Loucy (cell line): ENCODE results near the gene BOLA2B.

Experiments used
- H2AFZ ChIP-seq: fragments of 200-600 bp; sonication (generic); 2 replicates; pipeline ENCODE4 v1.6.0; 2016; ENCODE audit warnings: antibody characterized with exemption, mild to moderate bottlenecking, low read length, moderate library complexity
- H3F3A ChIP-seq: fragments of 200-600 bp; 2 replicates; pipeline ENCODE4 v1.6.0; 2016; ENCODE audit warnings: antibody characterized with exemption, low read depth, mild to moderate bottlenecking
- H3K27me3 ChIP-seq: fragments of 200-600 bp; sonication (generic); 2 replicates; pipeline ENCODE4 v1.6.1; 2014; ENCODE audit warnings: low read length, mild to moderate bottlenecking; ENCODE audit not compliant: insufficient read depth, poor library complexity, severe bottlenecking
- H3K36me3 ChIP-seq: fragments of 200-600 bp; sonication (generic); 2 replicates; pipeline ENCODE4 v1.6.1; 2016; ENCODE audit warnings: low read length; ENCODE audit not compliant: insufficient read depth
- H3K4me1 ChIP-seq: fragments of 200-600 bp; sonication (generic); 2 replicates; pipeline ENCODE4 v1.5.1; 2014; ENCODE audit warnings: low read length, mild to moderate bottlenecking; ENCODE audit not compliant: insufficient read depth, poor library complexity, severe bottlenecking
- H3K4me2 ChIP-seq: fragments of 200-600 bp; sonication (generic); 2 replicates; pipeline ENCODE4 v1.6.0; 2014; ENCODE audit warnings: antibody characterized with exemption, low read length, low read depth, mild to moderate bottlenecking; ENCODE audit not compliant: poor library complexity, severe bottlenecking
- H3K4me3 ChIP-seq: fragments of 200-600 bp; sonication (generic); 2 replicates; pipeline ENCODE4 v1.5.1; 2014; ENCODE audit warnings: low read length, mild to moderate bottlenecking, mixed read lengths; ENCODE audit not compliant: poor library complexity, severe bottlenecking
- H3K79me2 ChIP-seq: fragments of 200-600 bp; sonication (generic); 2 replicates; pipeline ENCODE4 v1.6.1; 2014; ENCODE audit warnings: low read length; ENCODE audit not compliant: insufficient read depth
- H3K9ac ChIP-seq: fragments of 200-600 bp; sonication (generic); 2 replicates; pipeline ENCODE4 v1.6.0; 2014; ENCODE audit warnings: mild to moderate bottlenecking, low read depth, low read length, moderate library complexity; ENCODE audit not compliant: poor library complexity, severe bottlenecking
- H3K9me2 ChIP-seq: fragments of 200-600 bp; sonication (generic); replicated peaks from 2 replicates; pipeline ENCODE4 v1.6.1; 2016; ENCODE audit warnings: low read depth, low read length, mixed read lengths
- H3K9me3 ChIP-seq: fragments of 200-600 bp; sonication (generic); 2 replicates; pipeline ENCODE4 v1.6.1; 2014; ENCODE audit warnings: mild to moderate bottlenecking, antibody characterized with exemption, low read length, low read depth; ENCODE audit not compliant: insufficient read depth
- H4K20me1 ChIP-seq: fragments of 200-600 bp; sonication (generic); 2 replicates; pipeline ENCODE4 v1.6.0; 2014; ENCODE audit warnings: antibody characterized with exemption, low read length, mild to moderate bottlenecking; ENCODE audit not compliant: insufficient read depth, poor library complexity, severe bottlenecking
- CTCF ChIP-seq: fragments of 200-600 bp; sonication (generic); conservative IDR thresholded peaks from 2 replicates; pipeline ENCODE4 v1.5.1; 2014; ENCODE audit warnings: mild to moderate bottlenecking, antibody characterized with exemption, low read length
- EZH2phosphoT487 ChIP-seq: fragments of 200-600 bp; IDR thresholded peaks from 2 replicates; pipeline ENCODE4 v1.6.1; 2018; ENCODE audit warnings: antibody characterized with exemption, mild to moderate bottlenecking, moderate library complexity, borderline replicate concordance

BOLA2B gene

GRCh38 chr16:30186444-30186781, 7.1 kb downstream of the BOLA2B start:
- no peaks in the 10 kb centered on the region for H3K9me3 ChIP-seq
- H3K4me1 ChIP-seq = peaks cover 33% of the 10 kb centered on the region
- peaks cover 7% of the 10 kb centered on the region; the same call in 1 of the 2 replicates for H3F3A ChIP-seq
- peaks cover 14% of the 10 kb centered on the region; the same call in 1 of the 2 replicates for H3K36me3 ChIP-seq
- TF ChIP-seq EZH2phosphoT487 (no peak), CTCF (no peak)
- no peaks in the 10 kb centered on the region for H3K27me3 ChIP-seq
- H2AFZ ChIP-seq = no peak overlapping the region
- peak overlapping the region; percentile 100 for H3K9ac ChIP-seq
- H3K9me2 ChIP-seq = no peaks in the 10 kb centered on the region
- H3K4me2 ChIP-seq = peak overlapping the region; percentile 100
- peaks cover 22% of the 10 kb centered on the region for H4K20me1 ChIP-seq
- H3K4me3 ChIP-seq = peak overlapping the region; percentile 96
- peaks cover 53% of the 10 kb centered on the region for H3K79me2 ChIP-seq

DNA sequence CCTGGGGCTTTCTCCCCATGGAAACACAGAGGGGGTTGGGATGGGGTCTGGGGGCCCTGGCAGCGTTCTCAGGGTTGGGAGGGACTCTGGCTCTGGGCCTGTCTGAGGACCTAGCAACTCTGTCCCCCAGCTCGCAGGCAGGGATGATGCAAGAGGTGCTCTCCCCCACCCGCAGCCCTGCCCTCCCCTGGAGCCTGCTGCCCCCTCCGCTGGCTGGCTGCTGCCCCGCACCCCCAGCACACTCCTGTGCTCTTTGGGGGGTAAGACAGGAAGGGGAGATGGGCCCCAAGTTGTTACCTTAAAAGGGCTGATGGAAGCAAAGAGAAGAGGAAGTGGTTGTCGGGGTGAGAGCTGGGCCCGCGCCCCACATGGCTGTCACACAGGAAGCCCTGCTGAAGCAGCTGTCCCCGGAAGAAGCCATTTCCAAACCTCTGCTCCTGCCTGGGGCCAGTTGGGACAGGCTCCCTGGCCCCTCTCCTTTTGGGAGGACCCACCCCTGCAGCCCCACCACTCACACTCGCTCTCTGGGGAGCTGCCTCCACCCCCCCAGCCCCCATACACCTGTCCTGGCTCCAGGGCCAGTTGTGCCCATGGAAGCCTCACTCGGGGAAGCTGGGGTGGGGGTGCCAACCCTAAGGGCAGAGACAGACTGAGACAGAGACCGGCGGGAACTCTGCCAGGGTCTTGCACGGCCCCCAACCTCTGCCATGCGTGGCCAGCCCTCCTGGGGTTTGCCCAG, 7.6 kb downstream of the BOLA2B start:
- Histone ChIP-seq H3K4me3 (peak overlapping the region; percentile 96), H3K4me1 (peaks cover 33% of the 10 kb centered on the region), H3K9ac (peak overlapping the region; percentile 100), H3K4me2 (peak overlapping the region; percentile 100), H3K9me2 (no peaks in the 10 kb centered on the region), H3K27me3 (no peaks in the 10 kb centered on the region), H3K79me2 (peaks cover 53% of the 10 kb centered on the region), H3K36me3 (peaks cover 14% of the 10 kb centered on the region; the same call in 1 of the 2 replicates), H2AFZ (no peak overlapping the region), H3K9me3 (no peaks in the 10 kb centered on the region), H4K20me1 (peaks cover 22% of the 10 kb centered on the region), H3F3A (peaks cover 7% of the 10 kb centered on the region; the same call in 1 of the 2 replicates)
- TF ChIP-seq CTCF = no peak
- TF ChIP-seq EZH2phosphoT487 = no peak

GRCh38 chr16:30184891-30185682, 8.4 kb downstream of the BOLA2B start:
- Histone ChIP-seq H3K4me2 (peak overlapping the region; percentile 100), H3K36me3 (peaks cover 14% of the 10 kb centered on the region; the same call in 1 of the 2 replicates), H3K27me3 (no peaks in the 10 kb centered on the region), H3K9ac (peak overlapping the region; percentile 100), H3K9me3 (no peaks in the 10 kb centered on the region), H3K4me1 (peaks cover 33% of the 10 kb centered on the region), H3K79me2 (peaks cover 53% of the 10 kb centered on the region), H4K20me1 (peaks cover 22% of the 10 kb centered on the region), H3K9me2 (no peaks in the 10 kb centered on the region), H2AFZ (no peak overlapping the region), H3F3A (peaks cover 7% of the 10 kb centered on the region; the same call in 1 of the 2 replicates), H3K4me3 (peak overlapping the region; percentile 96)
- TF ChIP-seq CTCF (no peak), EZH2phosphoT487 (no peak)
